Measurements from ENCODE around the gene C2CD3. TPM values are rescaled to one million over a fixed set of nuclear protein-coding genes. Genes with fewer than 3 reads are reported as not detected.

C2CD3 gene
- total and polyA plus RNA-seq, 2 of the 4 experiments (the other 2 are of a cell fraction): 11.1 to 19.2 TPM

- Histone ChIP-seq H3K79me1 (ENCODE audit: low read depth in 1 of 2, low read length in 2 of 2) (no peaks in the 10 kb centered on the region), H3K4me1 (ENCODE audit: control insufficient read depth, insufficient read depth, low read length) (no peaks in the 10 kb centered on the region), H4K8ac (ENCODE audit: low read depth in 2 of 2, low read length in 2 of 2) (no peak overlapping the region), H2BK120ac (ENCODE audit: low read depth, low read length) (no peak overlapping the region), H2BK20ac (ENCODE audit: low read depth, low read length) (no peak overlapping the region), H3K27me3 (ENCODE audit: control insufficient read depth, insufficient read depth, low read length) (no peaks in the 10 kb centered on the region), H3K56ac (ENCODE audit: extremely low read depth, insufficient read depth, low read length) (no peak overlapping the region), H3K18ac (ENCODE audit: low read depth, low read length) (no peak overlapping the region), H3K14ac (replicated peaks; ENCODE audit: low read depth, low read length) (no peak overlapping the region), H3K9me3 (ENCODE audit: control insufficient read depth, insufficient read depth, low read length) (no peaks in the 10 kb centered on the region), H3K23ac (ENCODE audit: low read depth, low read length) (no peak overlapping the region), H4K20me1 (ENCODE audit: insufficient read depth, low read length) (no peaks in the 10 kb centered on the region), H2AFZ (replicated peaks; ENCODE audit: low read length, poor library complexity) (no peak overlapping the region), H3K27ac (ENCODE audit: insufficient read depth, low read length) (no peak overlapping the region), H2BK5ac (ENCODE audit: low read depth, low read length, poor library complexity, severe bottlenecking) (no peak overlapping the region), H3K4ac (ENCODE audit: low read depth, low read length) (no peak overlapping the region), H3K9me1 (ENCODE audit: insufficient read depth, low read length) (peaks cover 3% of the 10 kb centered on the region; the same call in 1 of the 2 replicates), H3K4me3 (ENCODE audit: insufficient read depth, low read depth, low read length) (no peak overlapping the region), H2AK9ac (replicated peaks; ENCODE audit: low read depth, low read length, poor library complexity) (no peak overlapping the region), H2AK5ac (ENCODE audit: low read depth, low read length) (no peak overlapping the region), H2BK15ac (ENCODE audit: low read depth, low read length) (no peak overlapping the region), H3K9ac (ENCODE audit: low read depth, low read length) (no peak overlapping the region), H4K5ac (ENCODE audit: low read depth, low read length) (no peak overlapping the region), H3K36me3 (ENCODE audit: control insufficient read depth, insufficient read depth, low read length) (peaks cover 14% of the 10 kb centered on the region), H3K4me2 (ENCODE audit: low read depth, low read length) (no peak overlapping the region), H4K91ac (ENCODE audit: insufficient read depth, low read depth, low read length) (no peak overlapping the region)
- dilution Hi-C loops (cut with HindIII; ENCODE audit: low sequenced_read_pairs, unreplicated experiment) (no loop called here), in situ Hi-C loops (cut with MboI; ENCODE audit: low sequenced_read_pairs) (no loop called here), intact Hi-C loops (cut with micrococcal nuclease) (no loop called here)
- ChIA-PET POLR2A (ENCODE audit: unreplicated experiment) (no interaction called here), CTCF (no interaction called here)
- no peak for DNase-seq
- TF ChIP-seq POLR2A (IDR thresholded peaks at IDR 0.05; ENCODE audit: low read depth, low read length) (no peak), CHD1 (IDR thresholded peaks at IDR 0.05; ENCODE audit: low read depth, low read length) (no peak), ELK1 (IDR thresholded peaks at IDR 0.05; ENCODE audit: borderline replicate concordance, low read depth, low read length) (no peak), RFX5 (IDR thresholded peaks at IDR 0.05; ENCODE audit: low read depth, low read length) (no peak), RAD21 (IDR thresholded peaks at IDR 0.05; ENCODE audit: low read length) (no peak), CEBPB (IDR thresholded peaks at IDR 0.05; ENCODE audit: low read depth, low read length) (no peak)
- no peak for ATAC-seq (ENCODE audit: low read depth)
- WGBS, 2 experiments (ENCODE audit: extremely low coverage in 2 of 2, insufficient read length in 1 of 2): no CpG with 5 or more reads among the region's 5 CpGs
- no TSS peak for BruUV-seq (replicated peaks)
These were observed 84.4 kb downstream of the C2CD3 start for GRCh38 chr11:74086242-74086884.
